ENCODE data around the gene GPR87.

DNA sequence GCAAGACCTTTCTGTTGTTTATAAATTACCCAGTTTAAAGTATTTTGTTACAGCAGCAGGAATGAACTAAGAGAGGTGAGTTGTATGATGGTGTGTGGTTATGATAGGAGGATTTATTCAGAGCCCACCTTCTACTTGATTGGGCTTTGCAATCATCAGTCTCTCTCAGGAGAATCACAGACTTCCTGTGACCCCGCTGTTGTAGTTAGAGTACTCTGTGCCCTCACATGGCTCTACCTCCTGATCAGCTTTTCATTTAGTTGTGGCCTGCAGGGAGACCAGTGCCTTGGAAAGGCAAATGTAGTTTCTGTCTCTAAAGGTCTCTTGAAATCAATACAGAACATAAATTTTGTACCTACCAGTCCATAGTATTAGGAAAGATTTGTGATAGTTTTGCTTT lies 30.7 kb downstream of the GPR87 start:
- TF ChIP-seq MAFK (IDR thresholded peaks at IDR 0.05; ENCODE audit: low read depth, low read length): no peak
- no peak for TF ChIP-seq POLR2A (IDR thresholded peaks at IDR 0.05; ENCODE audit: low read depth, low read length)
- TF ChIP-seq, protein P1, sequence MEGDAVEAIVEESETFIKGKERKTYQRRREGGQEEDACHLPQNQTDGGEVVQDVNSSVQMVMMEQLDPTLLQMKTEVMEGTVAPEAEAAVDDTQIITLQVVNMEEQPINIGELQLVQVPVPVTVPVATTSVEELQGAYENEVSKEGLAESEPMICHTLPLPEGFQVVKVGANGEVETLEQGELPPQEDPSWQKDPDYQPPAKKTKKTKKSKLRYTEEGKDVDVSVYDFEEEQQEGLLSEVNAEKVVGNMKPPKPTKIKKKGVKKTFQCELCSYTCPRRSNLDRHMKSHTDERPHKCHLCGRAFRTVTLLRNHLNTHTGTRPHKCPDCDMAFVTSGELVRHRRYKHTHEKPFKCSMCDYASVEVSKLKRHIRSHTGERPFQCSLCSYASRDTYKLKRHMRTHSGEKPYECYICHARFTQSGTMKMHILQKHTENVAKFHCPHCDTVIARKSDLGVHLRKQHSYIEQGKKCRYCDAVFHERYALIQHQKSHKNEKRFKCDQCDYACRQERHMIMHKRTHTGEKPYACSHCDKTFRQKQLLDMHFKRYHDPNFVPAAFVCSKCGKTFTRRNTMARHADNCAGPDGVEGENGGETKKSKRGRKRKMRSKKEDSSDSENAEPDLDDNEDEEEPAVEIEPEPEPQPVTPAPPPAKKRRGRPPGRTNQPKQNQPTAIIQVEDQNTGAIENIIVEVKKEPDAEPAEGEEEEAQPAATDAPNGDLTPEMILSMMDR (conservative IDR thresholded peaks at IDR 0.05; ENCODE audit: low read depth, low read length): no peak
- TF ChIP-seq CEBPB (IDR thresholded peaks at IDR 0.05; ENCODE audit: low read depth, low read length): no peak
- TF ChIP-seq, protein P2, sequence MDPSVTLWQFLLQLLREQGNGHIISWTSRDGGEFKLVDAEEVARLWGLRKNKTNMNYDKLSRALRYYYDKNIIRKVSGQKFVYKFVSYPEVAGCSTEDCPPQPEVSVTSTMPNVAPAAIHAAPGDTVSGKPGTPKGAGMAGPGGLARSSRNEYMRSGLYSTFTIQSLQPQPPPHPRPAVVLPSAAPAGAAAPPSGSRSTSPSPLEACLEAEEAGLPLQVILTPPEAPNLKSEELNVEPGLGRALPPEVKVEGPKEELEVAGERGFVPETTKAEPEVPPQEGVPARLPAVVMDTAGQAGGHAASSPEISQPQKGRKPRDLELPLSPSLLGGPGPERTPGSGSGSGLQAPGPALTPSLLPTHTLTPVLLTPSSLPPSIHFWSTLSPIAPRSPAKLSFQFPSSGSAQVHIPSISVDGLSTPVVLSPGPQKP (IDR thresholded peaks at IDR 0.05; ENCODE audit: borderline replicate concordance, low read depth, low read length): no peak
- no peak for TF ChIP-seq RFX5 (IDR thresholded peaks at IDR 0.05; ENCODE audit: low read depth, low read length)
- no peak for TF ChIP-seq MXI1 (IDR thresholded peaks at IDR 0.05; ENCODE audit: borderline replicate concordance, low read depth, low read length)
- TF ChIP-seq MAZ (IDR thresholded peaks at IDR 0.05; ENCODE audit: borderline replicate concordance, low read depth, low read length): no peak
- no peak for TF ChIP-seq SMC3 (IDR thresholded peaks at IDR 0.05; ENCODE audit: low read depth, low read length)
- no peak for TF ChIP-seq RAD21 (IDR thresholded peaks at IDR 0.05; ENCODE audit: low read length)
- TF ChIP-seq RCOR1 (IDR thresholded peaks at IDR 0.05; ENCODE audit: insufficient replicate concordance, low read length): no peak
- TF ChIP-seq, protein P3, sequence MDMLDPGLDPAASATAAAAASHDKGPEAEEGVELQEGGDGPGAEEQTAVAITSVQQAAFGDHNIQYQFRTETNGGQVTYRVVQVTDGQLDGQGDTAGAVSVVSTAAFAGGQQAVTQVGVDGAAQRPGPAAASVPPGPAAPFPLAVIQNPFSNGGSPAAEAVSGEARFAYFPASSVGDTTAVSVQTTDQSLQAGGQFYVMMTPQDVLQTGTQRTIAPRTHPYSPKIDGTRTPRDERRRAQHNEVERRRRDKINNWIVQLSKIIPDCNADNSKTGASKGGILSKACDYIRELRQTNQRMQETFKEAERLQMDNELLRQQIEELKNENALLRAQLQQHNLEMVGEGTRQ (IDR thresholded peaks at IDR 0.05; ENCODE audit: low read depth, low read length): no peak
- TF ChIP-seq CHD1 (IDR thresholded peaks at IDR 0.05; ENCODE audit: low read depth, low read length): no peak
- no peak for TF ChIP-seq NFE2L2 (IDR thresholded peaks at IDR 0.05; ENCODE audit: low read depth, low read length)

Data from IMR-90 (cell line).